Medulla oblongata (tissue), 1 donor: ENCODE measurements around the gene OR11H6.
"Not testable (repeated sequence)": the region's sequence is repeated elsewhere in the genome, so short reads cannot be mapped to it uniquely, and the experiment has no call there.

Experiments
- DNase-seq: peaks from one replicate; pipeline ENCODE4 v3.0.0-alpha.2; 2015; ENCODE audit errors: extremely low spot score

OR11H6 gene

GRCh38 chr14:20262642-20263128 lies 39.2 kb downstream of the OR11H6 start:
- no peak for DNase-seq

- not testable (repeated sequence) for DNase-seq
Observed at GRCh38 chr14:20264361-20264760, 40.9 kb downstream of the OR11H6 start.

DNA sequence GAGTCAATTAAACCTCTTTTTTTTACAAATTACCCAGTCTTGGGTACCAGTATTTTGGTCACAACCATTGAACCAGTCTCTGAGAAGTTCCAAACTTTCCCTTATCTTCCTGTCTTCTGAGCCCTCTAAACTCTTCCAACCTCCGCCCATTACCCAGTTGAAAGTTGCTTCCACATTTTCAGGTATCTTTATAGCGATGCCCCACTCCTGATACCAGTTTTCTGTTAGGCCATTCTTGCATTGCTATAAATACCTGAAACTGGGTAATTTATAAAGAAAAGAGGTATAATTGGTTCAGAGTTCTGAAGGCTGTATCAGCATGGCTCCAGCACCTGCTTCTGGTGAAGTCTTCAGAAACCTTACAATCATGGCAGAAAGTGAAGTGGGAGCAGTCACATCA lies 50.6 kb downstream of the OR11H6 start:
- no peak for DNase-seq
